Stimulated activated CD8-positive, alpha-beta memory T cell treated with anti-CD3 and anti-CD28 coated beads, Interleukin-4, amount 100 ng/mL, for 4 hours (primary cell): ENCODE measurements around the gene CCNG2.
"Not testable (repeated sequence)": the region's sequence is repeated elsewhere in the genome, so short reads cannot be mapped to it uniquely, and the experiment has no call there.

Experiments used
- DNase-seq, 2 donors: peaks; one replicate each; pipeline ENCODE4 v3.0.0-alpha.2; 2020; ENCODE audit warnings: low read depth in 2 of 2, low spot score in 1 of 2

Gene CCNG2, protein sequence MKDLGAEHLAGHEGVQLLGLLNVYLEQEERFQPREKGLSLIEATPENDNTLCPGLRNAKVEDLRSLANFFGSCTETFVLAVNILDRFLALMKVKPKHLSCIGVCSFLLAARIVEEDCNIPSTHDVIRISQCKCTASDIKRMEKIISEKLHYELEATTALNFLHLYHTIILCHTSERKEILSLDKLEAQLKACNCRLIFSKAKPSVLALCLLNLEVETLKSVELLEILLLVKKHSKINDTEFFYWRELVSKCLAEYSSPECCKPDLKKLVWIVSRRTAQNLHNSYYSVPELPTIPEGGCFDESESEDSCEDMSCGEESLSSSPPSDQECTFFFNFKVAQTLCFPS

DNA sequence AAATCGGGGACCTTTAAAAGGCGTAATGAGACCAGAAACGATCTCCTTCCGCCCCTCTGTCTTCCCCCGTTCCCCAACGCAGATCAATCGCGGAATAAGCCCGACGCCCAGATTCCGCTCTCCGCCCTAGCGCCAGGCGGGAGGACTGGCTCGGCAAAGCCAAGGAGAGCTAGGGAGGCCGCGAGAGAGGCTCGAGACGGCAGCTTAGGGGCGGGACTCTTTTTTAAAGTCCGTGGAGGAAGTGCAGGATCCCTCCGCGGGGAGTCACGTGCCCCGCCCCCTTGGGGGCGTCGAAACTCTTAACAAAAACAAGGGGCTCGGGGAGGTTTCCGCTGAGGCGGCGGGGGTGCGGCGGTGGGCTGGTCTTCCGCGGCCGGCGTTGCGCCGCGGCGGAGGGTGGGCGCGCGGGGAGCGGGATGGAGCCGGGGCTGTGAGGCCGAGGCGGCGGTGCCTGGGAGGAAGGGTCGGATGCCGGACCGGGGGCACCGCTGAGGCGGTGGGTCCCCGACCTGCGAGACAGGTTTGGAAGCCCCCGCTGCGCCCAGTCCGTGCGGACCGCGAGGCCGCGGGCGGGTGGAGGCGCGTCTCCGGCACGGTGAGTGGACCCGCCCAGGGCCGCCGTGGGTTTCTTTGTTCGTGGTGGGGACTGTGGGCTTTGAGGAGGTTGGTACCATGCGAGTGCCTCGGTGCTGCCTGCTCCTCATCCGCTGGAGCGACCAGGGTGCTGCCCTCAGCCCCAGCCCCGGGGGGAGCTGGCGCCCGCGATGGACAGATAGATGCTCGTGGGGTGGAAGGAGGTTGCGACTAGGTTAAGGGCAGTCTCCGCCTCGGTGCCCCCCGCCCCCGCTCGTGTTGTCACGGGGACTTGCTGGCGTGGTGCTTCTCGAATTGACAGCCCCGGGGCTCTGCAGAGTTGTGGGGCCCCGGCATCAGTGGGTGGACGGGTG is at the start of gene CCNG2:
Gene CCNG2 (plus strand): TSS at position 296 of the 947 bp plus-strand sequence. CDS start 1,326 bp downstream, outside the sequence.
- peak; percentile 65 to 81 for DNase-seq

DNA sequence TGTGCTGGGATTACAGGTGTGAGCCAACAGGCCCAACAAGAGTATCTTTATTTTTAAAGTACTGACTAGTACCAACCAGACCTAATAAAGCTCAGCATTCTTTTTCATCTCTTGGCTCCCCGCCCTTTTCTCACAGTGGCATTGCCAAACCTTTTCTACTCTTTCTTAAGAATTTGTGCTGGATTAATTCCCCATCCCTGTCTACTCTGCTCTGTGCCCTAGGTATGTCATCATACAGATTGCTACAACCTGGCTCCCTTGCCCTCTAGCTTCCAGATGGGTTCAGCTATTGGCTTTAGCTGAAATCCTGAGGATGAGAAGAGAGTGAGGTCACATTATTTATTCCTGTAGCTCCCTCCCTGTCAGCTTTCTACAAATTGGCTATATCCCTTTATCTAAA is 46.3 kb upstream of the CCNG2 start:
- DNase-seq: no peak

DNA sequence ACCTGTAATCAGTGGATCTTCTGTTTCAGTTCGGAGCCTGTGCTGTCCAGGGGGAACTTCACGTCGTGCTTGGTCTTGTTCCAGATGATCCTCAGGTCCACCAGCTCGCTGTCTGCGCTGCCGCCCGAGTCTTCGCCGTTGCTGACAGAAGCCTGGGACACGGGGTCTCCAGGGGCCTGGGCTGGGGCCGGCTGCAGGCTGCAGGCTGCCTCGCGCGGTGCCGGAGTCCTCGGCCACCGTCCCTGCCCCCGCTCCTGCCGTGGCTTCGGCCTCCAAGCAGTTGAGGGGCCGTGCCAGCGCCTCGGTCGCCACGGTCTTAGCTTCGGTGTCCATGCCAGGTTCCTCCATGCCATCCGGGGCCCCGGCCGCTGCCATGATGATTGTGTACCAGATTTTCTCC is 43.9 kb upstream of the CCNG2 start:
- DNase-seq: no peak

DNA sequence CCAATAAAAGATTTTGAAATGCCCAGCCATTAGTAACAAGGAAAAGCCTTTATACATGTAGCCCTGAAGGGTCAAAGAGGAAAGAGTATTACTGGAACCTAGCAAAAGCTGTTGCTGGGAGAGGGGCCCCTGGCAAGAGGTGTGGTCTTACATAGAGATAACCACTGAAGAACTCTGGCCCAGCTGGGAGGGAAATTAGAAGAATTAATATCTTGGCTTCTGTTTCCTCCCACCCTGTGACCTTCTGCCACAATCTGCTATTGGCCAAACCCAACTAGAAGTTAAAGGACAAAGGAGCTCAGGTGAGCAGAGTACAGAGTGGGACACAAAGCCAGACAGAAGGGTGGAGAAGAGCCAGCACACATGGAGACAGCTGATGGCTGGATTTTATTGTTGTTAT is 39.3 kb upstream of the CCNG2 start:
- DNase-seq: no peak

DNA sequence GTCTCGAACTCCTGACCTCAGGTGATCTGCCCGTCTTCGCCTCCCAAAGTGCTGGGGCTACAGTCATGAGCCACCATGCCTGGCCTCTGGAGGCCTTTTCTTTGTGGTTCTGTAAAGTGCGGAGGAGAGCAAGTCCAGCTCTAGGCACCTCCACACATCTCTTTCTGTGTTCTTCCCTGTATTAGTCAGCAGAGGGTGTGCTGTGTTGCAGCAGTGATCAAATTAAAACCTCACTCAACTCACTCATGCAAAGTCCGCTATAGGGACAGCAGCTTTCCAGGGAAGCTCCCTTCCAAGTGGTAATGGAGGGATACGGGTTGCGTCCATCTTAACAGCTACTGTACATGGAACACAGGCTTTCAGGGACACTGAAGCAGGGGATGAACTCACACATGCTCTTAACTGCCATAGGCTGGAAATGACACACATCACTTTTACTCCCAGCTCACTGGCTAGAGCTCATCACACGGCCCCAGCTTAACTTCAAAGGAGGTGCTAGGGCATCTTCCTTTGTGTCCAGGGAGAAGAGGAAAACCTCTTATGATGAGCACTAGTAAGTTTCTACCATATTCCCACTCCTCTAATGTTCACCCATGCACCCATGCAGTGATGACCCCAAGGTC is 36.0 kb upstream of the CCNG2 start:
- DNase-seq: no peak

DNA sequence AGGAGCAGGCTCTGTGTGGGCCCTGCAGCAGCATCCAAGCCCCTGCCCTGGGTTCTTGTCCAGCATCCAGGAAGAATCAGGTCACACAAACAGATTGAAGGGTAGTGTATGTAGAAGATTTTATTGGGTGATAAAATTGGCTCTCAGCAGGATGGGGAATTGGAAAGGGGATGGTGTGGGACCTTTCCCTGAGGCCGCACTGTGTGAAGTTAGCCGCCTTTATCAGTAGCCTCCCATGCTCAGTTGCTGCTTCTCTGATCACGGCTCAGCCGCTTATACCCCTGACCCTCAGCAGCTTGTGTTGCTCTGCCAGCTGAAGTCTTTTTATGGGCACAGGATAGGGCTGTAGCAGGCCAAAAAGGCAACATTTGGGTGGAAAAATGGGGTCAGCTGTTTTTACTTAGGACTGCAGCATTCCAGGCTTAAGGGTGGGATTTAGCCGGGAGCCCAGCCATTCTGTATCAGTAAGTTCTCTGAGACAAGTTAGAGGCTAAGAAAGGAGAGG is 35.2 kb upstream of the CCNG2 start:
- DNase-seq: no peak

DNA sequence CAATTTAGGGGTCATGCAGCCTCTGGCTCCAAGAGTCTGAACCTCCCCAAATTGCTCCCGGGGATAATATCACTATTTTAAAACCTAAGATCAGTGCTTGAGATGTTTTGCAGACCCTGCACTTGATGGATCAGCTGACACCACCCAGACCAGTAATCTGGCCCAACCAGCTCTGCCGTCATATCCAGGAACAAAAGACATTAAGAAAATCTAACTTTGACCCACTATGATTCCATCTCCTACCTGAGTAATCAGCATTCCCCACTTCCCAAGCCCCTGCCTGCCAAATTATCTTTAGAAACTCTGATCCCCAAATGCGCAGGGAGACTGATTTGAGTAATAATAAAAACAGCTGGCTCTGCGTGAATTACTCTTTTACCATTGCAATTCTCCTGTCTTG is 34.4 kb upstream of the CCNG2 start:
- DNase-seq: no peak

DNA sequence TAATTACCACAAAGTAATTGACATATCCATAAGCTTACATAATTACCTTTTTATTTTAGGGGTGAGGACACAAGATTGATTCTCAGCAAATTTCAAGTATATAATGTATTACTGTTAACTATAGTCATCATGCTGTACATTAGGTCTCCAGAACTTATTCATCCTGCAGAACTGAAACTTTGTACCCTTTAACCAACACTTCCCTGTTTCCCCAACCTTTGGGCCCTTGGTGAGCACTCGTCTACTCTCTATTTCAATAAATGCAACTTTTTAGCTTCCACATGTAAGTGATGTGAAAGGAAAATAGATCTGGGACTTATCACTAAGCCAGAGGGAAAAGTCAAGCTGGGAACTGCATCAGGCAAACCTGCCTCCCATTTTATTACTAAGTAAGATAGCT is 33.6 kb upstream of the CCNG2 start:
- DNase-seq: no peak

DNA sequence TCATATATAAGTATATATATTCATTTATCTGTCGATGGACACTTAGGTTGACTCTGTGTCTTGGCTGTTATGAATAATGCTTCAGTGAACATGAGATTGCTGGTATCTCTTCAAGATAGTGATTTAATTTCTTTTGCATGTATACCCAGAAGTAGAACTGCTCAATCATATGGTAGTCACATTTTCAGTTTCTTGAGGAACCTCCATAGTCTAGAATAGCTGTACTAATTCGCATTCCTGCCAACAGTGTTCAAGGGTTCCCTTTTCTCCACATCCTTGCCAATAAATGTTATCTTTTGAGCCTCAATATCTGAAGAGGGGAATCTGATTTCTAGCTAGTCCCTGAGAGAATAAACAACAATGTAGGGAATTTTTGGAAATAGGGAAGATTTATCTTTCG is 32.4 kb upstream of the CCNG2 start:
- no peak for DNase-seq

DNA sequence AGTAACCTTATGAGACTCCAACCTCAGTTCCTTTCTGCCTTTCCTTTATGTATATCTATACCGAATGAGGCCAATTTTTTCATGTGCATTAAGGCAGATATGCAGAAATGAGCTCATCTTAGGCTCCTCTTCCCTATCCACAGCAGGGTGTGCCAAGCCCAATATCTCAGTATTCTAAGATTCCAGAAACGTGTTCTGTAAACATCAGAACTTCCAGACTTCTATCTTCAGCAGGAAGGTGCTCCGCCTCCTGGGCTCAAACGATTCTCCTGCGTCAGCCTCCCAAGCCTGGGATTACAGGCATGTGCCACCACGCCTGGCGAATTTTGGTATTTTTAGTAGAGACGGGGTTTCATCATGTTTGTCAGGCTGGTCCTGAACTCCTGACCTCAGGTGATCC is 31.0 kb upstream of the CCNG2 start:
- no peak for DNase-seq

DNA sequence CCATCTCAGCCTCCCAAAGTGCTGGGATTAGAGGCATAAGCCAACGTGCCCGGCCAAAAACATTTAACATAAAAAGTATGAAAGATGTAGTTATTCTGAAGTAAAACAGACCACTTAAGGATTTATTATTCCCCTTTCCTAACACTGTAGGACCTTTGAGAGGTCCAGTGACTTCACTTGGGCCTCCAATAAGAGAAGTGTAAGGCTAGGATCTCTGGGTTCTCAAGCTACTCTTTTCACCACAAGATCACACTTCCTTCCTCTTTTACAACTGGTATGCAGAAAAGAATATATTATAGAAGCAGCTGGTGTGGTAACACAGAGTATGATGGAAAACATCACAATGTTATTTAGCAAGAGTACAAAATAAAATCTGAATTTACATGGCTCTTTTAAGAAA is 30.2 kb upstream of the CCNG2 start:
- no peak for DNase-seq

DNA sequence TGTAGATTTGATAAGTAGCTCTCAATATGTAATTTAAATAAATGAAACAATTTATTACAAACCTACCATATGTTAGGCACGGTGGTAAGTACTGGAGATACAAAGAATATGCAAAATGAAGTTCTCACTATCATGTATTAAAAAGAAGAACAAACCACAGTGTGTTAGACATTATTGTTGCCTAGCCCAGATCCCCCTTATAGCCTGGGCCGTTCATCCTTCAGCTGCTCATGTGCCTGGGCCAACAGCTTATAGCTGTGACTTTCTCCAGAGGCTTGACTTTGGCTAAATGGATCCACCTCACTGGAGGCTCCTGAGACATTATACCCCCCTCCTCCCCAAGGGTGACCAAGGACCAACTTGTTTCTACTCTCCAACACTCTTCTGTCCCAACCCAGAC is 29.8 kb upstream of the CCNG2 start:
- no peak for DNase-seq

DNA sequence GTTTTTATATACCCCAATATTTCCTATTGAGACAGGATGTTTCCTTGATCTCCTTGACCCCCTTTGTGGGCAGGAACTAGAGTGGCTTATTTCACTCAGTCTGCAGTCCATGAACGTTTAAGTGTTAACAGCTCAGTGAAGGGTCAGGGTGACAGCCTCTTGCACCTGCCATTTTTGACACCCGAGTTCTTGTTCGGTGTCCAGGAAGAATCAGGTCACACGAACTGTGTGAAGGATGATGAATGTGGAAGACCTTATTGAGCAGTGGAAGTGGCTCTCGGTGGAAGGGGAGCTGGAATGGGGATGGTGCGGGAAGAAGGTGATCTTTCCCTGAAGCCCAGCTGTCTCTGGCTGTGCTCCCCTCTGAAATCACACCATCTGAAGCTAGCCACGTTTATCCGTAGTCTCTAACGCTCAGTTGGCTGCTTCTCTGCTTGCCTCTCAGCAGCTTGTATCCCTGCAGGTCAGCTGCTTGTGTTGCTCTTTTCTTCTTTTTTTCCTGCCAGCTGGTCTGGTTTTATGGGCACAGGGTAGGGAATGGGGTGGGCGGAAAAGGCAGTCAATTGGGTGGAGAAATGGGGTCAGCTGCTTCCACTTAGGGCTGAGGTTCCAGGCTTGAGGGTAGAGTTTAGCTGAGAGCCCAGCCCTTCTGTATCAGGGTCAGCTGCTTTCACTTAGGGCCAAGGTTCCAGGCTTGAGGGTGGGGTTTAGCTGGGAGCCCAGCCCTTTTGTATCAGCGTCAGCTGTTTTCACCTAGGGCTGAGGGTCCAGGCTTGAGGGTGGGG is 29.0 kb upstream of the CCNG2 start:
- DNase-seq: no peak

DNA sequence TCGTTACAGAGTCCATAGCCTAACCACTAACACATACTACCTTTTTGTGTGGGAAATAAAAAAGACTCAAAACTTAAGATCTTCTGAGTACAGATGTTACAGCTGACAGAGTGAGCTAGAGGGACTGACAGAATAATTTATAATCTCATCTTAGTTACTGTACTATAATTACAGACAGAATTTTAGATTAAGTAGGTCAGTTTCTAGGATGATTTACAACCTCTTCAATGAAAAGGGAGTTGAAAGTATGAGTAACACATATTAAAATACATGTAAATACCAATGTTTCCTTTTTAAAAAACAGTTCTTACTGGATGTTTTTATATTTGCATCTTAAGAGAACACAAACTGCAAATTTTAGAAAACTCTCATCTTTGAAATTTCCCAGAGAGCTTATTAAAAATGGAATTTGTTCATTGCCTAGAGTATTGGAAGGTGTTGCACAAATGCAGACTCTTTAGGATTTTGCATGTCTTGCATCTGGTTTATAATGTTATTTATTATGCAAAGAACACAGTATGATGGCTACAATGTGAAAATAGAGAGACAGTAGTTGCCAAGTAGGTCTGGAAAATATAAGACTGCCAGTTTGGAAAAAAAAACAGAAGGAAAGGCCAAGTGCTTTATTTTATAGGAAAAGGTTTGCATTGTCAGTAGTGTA is 24.2 kb upstream of the CCNG2 start:
- DNase-seq: no peak

DNA sequence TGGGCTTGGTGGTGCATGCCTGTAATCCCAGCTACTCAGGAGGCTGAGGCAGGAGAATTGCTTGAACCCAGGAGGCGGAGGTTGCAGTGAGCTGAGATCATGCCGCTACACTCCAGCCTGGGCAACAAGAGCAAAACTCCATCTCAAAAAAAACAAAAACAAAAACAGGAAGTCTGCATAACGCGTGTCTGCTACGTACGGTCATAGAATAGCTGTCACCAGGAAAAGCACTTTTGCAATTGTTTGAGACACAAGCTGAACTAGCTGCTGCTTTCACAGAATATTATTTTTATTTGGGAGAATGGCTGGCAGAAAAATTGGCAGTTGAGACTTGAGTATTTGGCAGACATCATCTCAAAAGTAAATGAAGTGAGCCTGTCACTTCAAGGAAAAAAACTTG is 19.6 kb upstream of the CCNG2 start:
- not testable (repeated sequence) for DNase-seq

DNA sequence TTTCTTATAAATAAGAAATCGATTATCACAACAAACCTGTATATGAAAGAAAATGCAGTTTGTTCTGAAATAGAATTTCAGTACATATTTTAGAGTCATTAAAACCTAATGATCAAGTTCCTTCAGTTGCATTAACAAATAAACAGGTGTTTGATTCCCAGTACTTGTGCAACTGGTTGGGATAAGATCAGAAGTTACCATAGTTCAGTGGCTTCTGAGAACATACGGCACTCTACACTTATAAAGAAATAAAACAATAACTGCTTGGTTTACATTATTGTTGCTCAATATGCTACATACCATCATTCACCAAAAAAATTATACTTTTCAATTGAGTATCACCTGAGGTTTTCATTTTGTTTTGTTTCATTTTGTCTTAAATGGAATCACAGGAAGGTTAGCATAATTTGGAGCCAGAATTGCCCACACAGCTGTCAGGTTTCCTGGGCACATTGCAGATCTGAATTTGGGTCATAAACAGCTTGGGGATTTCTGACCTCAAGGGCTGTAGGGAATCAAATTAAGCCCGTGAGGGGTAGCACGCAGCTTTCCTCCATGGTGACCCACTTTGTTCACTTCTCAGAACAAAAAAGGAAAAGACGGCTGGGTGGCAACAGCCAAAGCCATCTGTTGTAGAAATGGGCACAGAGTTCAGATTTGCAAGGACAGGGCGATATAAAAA is 14.9 kb upstream of the CCNG2 start:
- DNase-seq: no peak

DNA sequence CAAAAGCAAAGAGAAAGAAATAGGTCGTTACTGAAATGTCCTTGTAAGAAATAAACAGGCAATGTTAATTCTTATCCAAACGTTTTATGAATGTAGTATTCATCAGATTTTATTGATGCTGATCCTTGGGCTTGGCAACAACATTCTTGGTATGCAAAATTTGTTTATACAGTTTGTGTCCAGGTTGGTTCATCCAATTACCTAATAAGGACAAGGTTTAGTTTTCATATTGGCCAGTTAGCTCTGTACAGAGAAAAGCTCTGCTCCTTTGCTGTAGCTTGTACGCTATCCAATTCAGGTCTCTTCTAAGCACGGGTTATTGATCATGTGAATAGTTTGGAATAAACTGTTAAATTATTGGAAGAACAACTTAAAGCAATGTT is 14.4 kb upstream of the CCNG2 start:
- DNase-seq: no peak

DNA sequence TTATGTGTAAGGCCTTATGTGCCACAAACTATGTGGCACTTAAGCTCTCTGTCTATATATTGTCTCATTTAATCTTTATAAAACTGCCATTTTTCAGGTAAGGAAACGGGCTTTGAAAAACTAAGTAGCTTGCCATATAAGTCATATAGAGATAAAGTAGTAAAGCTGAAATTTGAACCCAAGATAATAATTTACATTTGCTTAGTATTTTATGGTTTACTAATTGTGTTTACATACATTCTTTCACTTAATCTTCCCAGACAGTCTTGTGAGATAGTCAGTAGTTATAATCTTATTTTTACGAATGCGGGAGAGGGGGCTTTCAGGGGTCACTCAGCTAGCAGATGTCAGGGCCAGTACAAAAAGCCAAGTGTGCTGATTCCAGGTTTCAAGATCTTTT is 13.9 kb upstream of the CCNG2 start:
- no peak for DNase-seq

DNA sequence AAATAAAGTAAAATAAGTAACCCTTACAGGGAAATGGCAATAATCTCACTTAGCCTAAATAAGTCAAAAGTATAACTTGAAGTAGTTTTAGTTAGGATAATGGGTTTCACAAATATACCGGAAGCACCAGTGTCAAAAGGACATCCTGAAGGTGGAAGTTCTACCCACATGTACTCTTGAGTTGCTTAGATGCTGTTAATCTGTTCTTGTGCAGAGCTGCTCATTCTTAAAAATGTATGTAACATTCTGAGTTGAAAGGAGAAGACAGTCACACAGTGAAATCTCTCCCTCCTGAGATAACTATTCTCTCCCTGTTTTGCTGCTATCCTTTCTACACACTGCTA is 11.2 kb upstream of the CCNG2 start:
- no peak for DNase-seq
